ENCODE measurements around the gene IGSF23.

The IGSF23 gene

DNA sequence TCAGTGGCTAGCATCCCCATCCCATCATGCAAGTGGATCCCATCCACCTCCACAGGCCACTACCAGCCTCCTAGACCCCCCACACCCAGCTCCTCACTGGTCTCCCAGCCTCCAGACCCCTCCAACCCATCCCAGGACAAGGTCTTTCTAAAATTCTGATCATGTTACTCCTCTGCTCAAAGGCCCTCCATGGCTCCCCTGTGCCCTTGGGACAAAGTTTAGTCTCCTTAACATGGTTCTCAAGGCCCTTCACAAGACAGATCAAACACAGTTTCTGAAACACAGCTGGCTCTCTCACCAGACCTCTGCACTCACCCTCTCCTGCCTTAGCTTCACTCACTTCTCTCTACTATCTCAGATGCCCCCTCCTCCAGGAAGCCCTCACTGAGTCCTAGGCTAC lies 67.2 kb downstream of the IGSF23 start:
- no peaks in the 10 kb centered on the region for H3K27me3 ChIP-seq (ENCODE audit: low read length)
- no peaks in the 10 kb centered on the region for H3K36me3 ChIP-seq (ENCODE audit: low read length)
- H3K27ac ChIP-seq (ENCODE audit: low read depth, low read length): no peak overlapping the region
- H4K20me1 ChIP-seq (ENCODE audit: low read depth, low read length): no peaks in the 10 kb centered on the region
- no peak overlapping the region for H3K4me3 ChIP-seq (ENCODE audit: insufficient read depth, low read length, poor library complexity, severe bottlenecking)
- H3K9me2 ChIP-seq (replicated peaks; ENCODE audit: insufficient read depth, low read length): no peaks in the 10 kb centered on the region
- no peak for TF ChIP-seq EZH2phosphoT487 (conservative IDR thresholded peaks at IDR 0.05; ENCODE audit: low read length)
- TF ChIP-seq, protein P1, sequence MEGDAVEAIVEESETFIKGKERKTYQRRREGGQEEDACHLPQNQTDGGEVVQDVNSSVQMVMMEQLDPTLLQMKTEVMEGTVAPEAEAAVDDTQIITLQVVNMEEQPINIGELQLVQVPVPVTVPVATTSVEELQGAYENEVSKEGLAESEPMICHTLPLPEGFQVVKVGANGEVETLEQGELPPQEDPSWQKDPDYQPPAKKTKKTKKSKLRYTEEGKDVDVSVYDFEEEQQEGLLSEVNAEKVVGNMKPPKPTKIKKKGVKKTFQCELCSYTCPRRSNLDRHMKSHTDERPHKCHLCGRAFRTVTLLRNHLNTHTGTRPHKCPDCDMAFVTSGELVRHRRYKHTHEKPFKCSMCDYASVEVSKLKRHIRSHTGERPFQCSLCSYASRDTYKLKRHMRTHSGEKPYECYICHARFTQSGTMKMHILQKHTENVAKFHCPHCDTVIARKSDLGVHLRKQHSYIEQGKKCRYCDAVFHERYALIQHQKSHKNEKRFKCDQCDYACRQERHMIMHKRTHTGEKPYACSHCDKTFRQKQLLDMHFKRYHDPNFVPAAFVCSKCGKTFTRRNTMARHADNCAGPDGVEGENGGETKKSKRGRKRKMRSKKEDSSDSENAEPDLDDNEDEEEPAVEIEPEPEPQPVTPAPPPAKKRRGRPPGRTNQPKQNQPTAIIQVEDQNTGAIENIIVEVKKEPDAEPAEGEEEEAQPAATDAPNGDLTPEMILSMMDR (IDR thresholded peaks at IDR 0.05; ENCODE audit: insufficient read depth, low read length, poor library complexity, severe bottlenecking): no peak
- no peaks in the 10 kb centered on the region for H3K9me3 ChIP-seq (ENCODE audit: insufficient read depth, low read length)
- H3K9ac ChIP-seq (ENCODE audit: low read length): no peak overlapping the region
- no peak overlapping the region for H2AFZ ChIP-seq (ENCODE audit: low read depth, low read length, severe bottlenecking)
- no peak overlapping the region for H3K4me2 ChIP-seq (ENCODE audit: low read depth, low read length, poor library complexity, severe bottlenecking)
- no peaks in the 10 kb centered on the region for H3F3A ChIP-seq (ENCODE audit: insufficient read depth)
- H3K79me2 ChIP-seq (ENCODE audit: insufficient read depth, low read length): no peaks in the 10 kb centered on the region

DNA sequence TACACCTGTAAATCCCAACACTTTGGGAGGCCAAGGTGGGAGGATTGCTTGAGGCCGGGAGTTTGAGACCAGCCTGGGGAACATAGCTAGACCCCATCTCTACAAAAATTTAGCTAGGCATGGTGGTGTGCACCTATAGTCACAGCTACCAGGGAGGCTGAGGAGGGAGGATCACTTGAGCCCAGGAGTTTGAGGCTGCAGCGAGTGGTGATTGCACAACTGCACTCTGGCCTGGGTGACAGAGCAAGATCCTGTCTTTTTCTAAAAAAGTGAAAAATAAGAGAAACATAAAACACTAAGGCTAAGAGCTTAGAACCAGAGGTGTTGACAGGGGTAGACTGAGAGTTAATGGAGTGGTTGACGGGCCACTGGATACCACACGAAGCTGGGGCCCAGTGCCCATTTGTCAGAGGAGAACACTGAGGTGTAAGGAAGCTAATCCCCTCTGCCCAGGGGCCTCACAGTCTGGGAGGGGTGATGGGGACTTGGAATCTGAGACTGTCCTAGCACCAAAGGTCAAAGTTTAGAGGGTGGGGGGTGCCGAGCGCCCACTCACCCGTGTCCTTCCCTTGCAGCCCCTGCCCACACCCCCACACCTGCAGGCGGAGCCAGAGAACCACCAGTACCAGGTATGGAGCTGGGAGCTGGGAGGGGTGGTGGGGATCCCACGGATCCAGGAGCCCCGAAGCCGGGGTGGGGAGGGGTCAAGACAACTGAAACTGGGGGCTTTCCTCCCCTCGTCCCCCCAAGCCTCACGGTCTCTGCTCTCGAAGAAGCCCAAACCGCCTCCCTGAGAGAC lies 68.8 kb downstream of the IGSF23 start:
- H2AFZ ChIP-seq (ENCODE audit: low read depth, low read length, severe bottlenecking): no peak overlapping the region
- H3K36me3 ChIP-seq (ENCODE audit: low read length): no peaks in the 10 kb centered on the region
- no peak overlapping the region for H3K27ac ChIP-seq (ENCODE audit: low read depth, low read length)
- H3K4me2 ChIP-seq (ENCODE audit: low read depth, low read length, poor library complexity, severe bottlenecking): no peak overlapping the region
- TF ChIP-seq, protein P1 (IDR thresholded peaks at IDR 0.05; ENCODE audit: insufficient read depth, low read length, poor library complexity, severe bottlenecking): no peak
- no peak for TF ChIP-seq EZH2phosphoT487 (conservative IDR thresholded peaks at IDR 0.05; ENCODE audit: low read length)
- no peaks in the 10 kb centered on the region for H3F3A ChIP-seq (ENCODE audit: insufficient read depth)
- no peaks in the 10 kb centered on the region for H3K9me3 ChIP-seq (ENCODE audit: insufficient read depth, low read length)
- no peak overlapping the region for H3K9ac ChIP-seq (ENCODE audit: low read length)
- H4K20me1 ChIP-seq (ENCODE audit: low read depth, low read length): no peaks in the 10 kb centered on the region
- no peaks in the 10 kb centered on the region for H3K9me2 ChIP-seq (replicated peaks; ENCODE audit: insufficient read depth, low read length)
- H3K27me3 ChIP-seq (ENCODE audit: low read length): no peaks in the 10 kb centered on the region
- no peaks in the 10 kb centered on the region for H3K79me2 ChIP-seq (ENCODE audit: insufficient read depth, low read length)
- H3K4me3 ChIP-seq (ENCODE audit: insufficient read depth, low read length, poor library complexity, severe bottlenecking): no peak overlapping the region

DNA sequence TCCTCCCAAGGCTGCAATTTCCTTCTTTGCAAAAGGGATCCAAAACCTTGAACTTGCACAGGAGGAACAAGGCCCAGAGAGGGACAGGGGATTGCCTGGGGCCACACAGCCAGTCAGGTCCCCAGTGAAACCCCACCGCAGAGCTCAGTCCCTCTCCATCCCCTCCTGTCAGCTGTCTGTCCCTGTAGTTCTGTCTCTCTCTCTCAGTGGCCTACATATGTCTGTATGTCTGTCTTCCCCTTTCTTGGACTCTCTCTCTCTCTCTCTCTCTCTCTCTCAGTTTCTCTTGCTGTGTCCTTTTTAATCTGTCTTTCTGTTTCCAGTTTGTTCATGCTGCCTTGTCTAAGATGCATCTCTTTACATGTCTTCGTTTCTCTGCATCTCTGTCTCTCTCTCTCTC lies 69.4 kb downstream of the IGSF23 start:
- Histone ChIP-seq H3F3A (ENCODE audit: insufficient read depth) (no peaks in the 10 kb centered on the region), H3K9me2 (replicated peaks; ENCODE audit: insufficient read depth, low read length) (no peaks in the 10 kb centered on the region)

More for the DNA sequence above, 69.4 kb downstream of the IGSF23 start:
- Histone ChIP-seq H3K4me2 (ENCODE audit: low read depth, low read length, poor library complexity, severe bottlenecking) (no peak overlapping the region), H3K9me3 (ENCODE audit: insufficient read depth, low read length) (no peaks in the 10 kb centered on the region), H3K4me3 (ENCODE audit: insufficient read depth, low read length, poor library complexity, severe bottlenecking) (no peak overlapping the region), H3K27me3 (ENCODE audit: low read length) (no peaks in the 10 kb centered on the region), H3K36me3 (ENCODE audit: low read length) (no peaks in the 10 kb centered on the region), H3K27ac (ENCODE audit: low read depth, low read length) (no peak overlapping the region), H2AFZ (ENCODE audit: low read depth, low read length, severe bottlenecking) (no peak overlapping the region), H3K79me2 (ENCODE audit: insufficient read depth, low read length) (no peaks in the 10 kb centered on the region), H4K20me1 (ENCODE audit: low read depth, low read length) (no peaks in the 10 kb centered on the region), H3K9ac (ENCODE audit: low read length) (no peak overlapping the region)
- TF ChIP-seq, protein P1 (IDR thresholded peaks at IDR 0.05; ENCODE audit: insufficient read depth, low read length, poor library complexity, severe bottlenecking): no peak
- TF ChIP-seq EZH2phosphoT487 (conservative IDR thresholded peaks at IDR 0.05; ENCODE audit: low read length): no peak

Measured in SU-DHL-6 (cell line).